HG02678 (cell line): Measurements from ENCODE around the gene KRT6B.
"Not testable (repeated sequence)": the region's sequence is repeated elsewhere in the genome, so short reads cannot be mapped to it uniquely, and the experiment has no call there.

Source experiments
- ATAC-seq: cut with Tn5 transposase; IDR thresholded peaks from one replicate; pipeline ENCODE4 v1.9.1; 2021; ENCODE audit warnings: mild to moderate bottlenecking, moderate library complexity; ENCODE audit not compliant: unreplicated experiment

The KRT6B gene

GRCh38 chr12:52452101-52452500, at the start of gene KRT6B:
KRT6B (minus strand) TSS chr12:52452146; CDS start chr12:52452078, 68 bp downstream.
- ATAC-seq = no peak

- ATAC-seq = no peak
Measured at GRCh38 chr12:52501490-52501889, 49.5 kb upstream of the KRT6B start.

GRCh38 chr12:52500574-52500973, 48.6 kb upstream of the KRT6B start:
- ATAC-seq = not testable (repeated sequence)

- ATAC-seq = no peak
Measured at GRCh38 chr12:52499806-52500560, 48.0 kb upstream of the KRT6B start.

DNA sequence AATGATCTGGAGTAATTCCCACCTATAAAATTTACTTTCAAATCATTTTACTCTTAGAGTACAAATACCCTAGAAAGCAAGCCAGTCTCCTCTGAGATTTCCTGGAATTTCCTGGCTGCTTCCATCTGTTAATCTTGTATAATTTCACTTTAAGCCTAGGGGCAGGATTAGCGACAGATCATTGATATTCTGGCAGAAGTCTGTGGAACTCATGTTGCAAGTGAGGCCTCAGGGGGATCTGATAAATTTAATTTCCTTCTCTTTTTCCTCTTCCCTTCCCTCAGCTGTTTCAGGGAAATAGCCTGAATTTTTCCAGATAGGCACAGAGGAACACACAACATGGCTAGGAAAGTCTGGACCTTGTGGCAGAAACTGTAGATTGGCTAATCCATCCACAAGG, 47.0 kb upstream of the KRT6B start:
- ATAC-seq = no peak

- no peak for ATAC-seq
Measured at GRCh38 chr12:52497975-52498374, 46.0 kb upstream of the KRT6B start.

DNA sequence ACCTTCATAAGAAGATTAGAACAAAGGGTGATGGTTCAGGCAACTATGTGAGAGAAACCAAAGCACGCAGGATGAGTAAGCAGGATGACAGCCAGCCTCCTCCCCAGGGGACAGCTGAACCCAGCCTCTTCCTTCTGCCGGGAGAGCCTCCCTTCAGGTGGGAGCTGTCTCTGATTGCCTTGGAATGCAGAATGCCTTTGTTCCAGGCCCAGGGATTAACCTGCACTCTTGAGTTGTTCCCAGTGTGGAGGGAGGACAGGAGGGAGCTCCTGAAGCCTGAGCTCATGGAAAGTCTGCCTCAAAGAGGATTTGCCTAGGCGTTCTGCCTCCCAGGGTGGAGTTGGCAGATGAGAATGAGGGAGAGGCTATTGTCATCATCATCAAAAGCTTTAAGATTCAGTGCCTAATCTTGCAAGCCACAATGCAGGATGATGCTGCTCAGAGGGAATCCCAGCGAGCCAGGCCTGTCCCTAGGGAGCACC, 44.7 kb upstream of the KRT6B start:
- no peak for ATAC-seq

DNA sequence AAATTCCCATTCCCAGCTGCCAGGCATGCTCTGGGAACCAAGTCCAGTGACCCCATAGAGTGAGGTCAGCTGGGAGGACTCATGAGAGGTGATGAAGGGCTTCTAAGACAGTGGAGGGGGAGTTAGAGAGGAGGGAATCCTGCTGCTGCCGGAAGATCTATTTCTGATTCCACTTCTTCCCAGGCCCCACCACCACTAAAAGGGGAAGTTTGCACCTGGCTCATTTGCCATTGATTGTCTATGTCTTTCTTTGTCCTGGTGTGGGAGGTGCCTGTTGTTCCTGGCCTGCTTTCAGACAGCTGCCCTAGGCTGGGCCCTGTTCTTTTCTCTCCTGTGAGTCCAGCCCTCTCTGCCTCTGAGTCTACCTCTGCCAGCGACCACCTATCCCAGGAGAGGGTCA, 44.1 kb upstream of the KRT6B start:
- ATAC-seq = no peak

GRCh38 chr12:52495389-52495788, 43.4 kb upstream of the KRT6B start:
- ATAC-seq = no peak

GRCh38 chr12:52494518-52494917, 42.6 kb upstream of the KRT6B start:
- ATAC-seq = no peak

GRCh38 chr12:52494100-52494499, 42.2 kb upstream of the KRT6B start:
- no peak for ATAC-seq

- ATAC-seq = no peak
Measured at GRCh38 chr12:52493172-52493571, 41.2 kb upstream of the KRT6B start, which contains the start of gene KRT6A. KRT6A (minus strand) TSS chr12:52493257; CDS start chr12:52493188, 69 bp downstream.

DNA sequence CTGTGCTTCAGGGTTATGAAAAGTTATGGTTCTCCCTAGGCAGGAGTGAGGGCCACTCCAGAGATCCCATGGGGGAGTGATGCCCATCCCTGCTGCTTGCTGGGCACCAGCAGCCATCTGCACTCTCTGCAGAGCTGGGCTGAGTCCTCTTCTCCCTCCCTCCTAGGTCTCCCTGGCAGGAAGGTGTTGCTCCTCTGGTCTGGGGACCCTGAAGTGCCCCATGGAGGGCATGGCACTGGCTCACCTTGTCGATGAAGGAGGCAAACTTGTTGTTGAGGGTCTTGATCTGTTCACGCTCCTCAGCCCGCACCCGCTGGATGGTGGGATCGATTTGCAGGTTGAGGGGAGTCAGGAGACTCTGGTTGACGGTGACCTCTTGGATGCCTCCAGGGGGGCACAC, 40.5 kb upstream of the KRT6B start:
- not testable (repeated sequence) for ATAC-seq

DNA sequence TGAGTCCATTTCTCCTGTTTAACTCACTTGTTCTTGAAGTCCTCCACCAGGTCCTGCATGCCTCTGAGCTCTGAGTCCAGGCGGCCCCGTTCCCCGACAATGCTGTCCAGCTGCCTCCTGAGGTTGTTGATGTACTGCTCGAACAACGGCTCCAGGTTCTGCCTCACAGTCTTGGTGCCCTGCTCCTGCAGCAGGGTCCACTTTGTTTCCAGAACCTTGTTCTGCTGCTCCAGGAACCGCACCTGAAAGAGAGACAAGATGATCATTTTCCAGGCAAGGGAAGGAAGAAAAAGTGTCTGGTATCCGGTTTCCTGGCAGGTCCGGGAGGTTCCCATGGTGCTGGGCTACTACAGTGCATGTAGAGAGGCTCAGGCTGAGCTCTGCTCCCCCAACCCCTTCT, 39.5 kb upstream of the KRT6B start:
- not testable (repeated sequence) for ATAC-seq

DNA sequence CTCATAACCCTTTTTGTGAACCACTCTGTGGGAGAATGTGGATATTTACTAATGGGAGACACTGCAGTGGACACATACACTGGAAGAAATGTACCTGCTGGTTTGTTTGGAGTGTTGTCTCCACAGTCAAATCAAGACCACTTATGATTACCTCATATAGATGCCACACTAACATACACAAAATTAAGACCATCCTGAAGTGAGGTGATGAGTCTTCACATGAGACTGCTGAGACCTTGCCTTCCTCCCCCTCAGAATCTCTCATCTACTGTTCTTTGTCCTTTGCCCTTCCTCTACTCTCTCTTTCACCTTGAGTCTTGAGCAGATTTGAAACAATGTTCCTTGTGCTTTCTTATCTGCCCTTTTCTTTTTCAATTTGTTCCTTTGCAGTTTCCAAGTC, 36.8 kb upstream of the KRT6B start:
- no peak for ATAC-seq

DNA sequence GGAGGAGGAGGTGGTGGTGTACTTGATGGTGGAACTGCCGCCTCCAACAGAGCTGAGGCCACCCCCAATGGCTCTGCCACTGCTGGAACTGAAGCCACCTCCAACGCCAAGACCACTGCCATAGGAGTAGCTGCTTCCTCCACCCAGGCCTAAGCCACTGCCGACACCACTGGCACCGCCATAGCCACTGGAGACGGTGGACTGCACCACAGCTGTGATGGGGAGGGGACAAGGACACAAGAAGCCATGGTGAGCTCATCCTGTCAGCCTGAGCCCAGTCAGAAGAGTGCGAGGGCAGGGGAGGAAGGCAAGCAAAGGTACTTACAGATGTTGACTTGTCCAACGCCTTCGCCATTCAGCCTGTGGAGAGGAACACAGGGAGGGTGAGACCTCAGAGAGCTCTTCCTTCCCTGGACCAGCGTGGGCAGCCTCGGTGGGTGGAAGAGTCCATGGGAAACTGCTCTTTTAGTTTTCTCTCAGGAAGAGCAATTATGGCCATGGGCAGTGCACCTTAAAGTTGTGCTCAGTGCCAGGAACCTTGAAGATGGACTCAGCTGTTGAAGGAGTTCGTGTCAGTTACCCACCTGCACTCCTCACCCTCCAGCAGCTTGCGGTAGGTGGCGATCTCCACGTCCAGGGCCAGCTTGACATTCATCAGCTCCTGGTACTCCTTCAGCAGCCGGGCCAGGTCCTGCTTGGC, 35.9 kb upstream of the KRT6B start:
- not testable (repeated sequence) for ATAC-seq

GRCh38 chr12:52487211-52487610, 35.3 kb upstream of the KRT6B start:
- no peak for ATAC-seq

DNA sequence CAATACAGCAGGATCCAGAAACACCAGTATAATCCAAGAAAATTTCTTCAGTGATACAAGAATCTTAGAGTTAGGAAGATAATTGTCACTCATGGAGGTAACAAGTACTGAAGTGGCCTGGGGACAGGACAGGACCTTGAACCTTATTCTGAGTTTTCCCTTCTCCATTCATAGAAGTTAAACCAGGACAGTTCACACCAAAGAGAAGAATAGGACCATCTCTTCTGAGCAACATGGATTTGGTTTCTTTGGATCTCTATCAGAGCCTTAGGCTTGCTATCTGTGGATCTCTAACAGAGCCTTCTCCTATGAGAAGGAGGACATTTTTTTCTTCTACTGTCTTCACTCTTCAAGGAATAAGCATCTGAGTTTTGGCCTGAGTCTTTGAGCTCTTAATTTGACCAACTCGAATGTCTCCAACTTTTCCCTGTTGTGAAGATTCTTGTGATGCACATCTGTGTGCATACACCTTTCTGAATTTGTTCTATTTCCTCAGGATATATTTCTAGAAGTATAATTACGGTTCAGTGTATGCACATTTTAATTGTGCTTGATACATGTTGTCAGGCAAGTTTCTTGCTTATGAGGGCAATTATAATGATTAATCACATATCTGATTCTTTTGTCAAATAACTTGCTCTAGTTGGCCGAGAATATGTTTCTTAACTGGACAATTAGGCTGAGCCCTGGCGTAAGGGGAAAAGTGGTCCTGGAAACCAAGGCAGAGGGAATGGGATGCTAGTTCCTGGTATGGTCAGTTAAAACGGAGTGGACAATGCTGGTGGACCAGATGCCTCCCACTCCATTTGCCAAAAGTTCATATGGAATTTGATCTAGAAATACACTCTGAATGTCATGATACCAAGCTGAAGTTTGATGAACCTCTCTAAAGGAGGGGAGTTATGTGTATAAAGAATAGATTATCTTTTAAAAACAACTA, 34.5 kb upstream of the KRT6B start:
- no peak for ATAC-seq

DNA sequence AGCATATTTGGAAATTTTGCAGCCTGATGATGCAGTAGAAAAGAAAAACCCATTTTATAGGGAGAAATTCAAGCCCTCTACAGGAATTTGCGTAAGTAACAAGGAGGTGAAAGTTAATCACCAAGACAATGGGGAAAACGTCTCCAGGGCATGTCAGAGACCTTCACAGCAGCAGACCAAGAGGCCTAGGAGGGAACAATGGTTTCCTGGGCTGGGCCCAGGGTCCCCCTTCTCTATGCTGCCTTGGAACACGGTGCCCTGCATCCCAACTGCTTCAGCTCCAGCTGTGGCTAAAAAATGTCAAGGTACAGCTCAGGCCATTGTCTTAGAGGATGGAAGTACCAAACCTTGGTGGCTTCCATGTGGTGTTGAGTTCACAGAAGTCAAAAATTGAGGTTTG, 28.1 kb upstream of the KRT6B start:
- no peak for ATAC-seq

GRCh38 chr12:52477651-52478050, 25.7 kb upstream of the KRT6B start:
- no peak for ATAC-seq

- ATAC-seq = no peak
Measured at GRCh38 chr12:52474212-52474611, 22.3 kb upstream of the KRT6B start.
